GM21619 (cell line): ENCODE results near the gene SLC29A4.

Experiments used
- ATAC-seq: cut with Tn5 transposase; IDR thresholded peaks from one replicate; pipeline ENCODE4 v1.9.1; 2021; ENCODE audit not compliant: unreplicated experiment

The SLC29A4 gene

GRCh38 chr7:5350600-5351385 lies 68.0 kb downstream of the SLC29A4 start:
- no peak for ATAC-seq

- ATAC-seq, result no peak
Measured at GRCh38 chr7:5351507-5352265, 68.9 kb downstream of the SLC29A4 start.

GRCh38 chr7:5352440-5353010 lies 69.8 kb downstream of the SLC29A4 start:
- no peak for ATAC-seq

GRCh38 chr7:5354460-5355232 lies 71.9 kb downstream of the SLC29A4 start:
- ATAC-seq, result no peak
